Hepatocyte (in vitro differentiated cells): ENCODE measurements around the gene ADAP1. TPM values are rescaled to one million over a fixed set of nuclear protein-coding genes. Genes with fewer than 3 reads are reported as not detected.

Source experiments
- DNase-seq: peaks from one replicate; pipeline ENCODE4 v3.0.0-alpha.2; 2016; ENCODE audit warnings: low spot score
- H2AFZ ChIP-seq: fragments of 200-600 bp; sonication (generic); 2 replicates; pipeline ENCODE4 v1.6.0; 2016; ENCODE audit warnings: antibody characterized with exemption, mild to moderate bottlenecking
- H3K27ac ChIP-seq: fragments of 200-600 bp; sonication (generic); 2 replicates; pipeline ENCODE4 v1.5.1; 2016; ENCODE audit warnings: mild to moderate bottlenecking
- H3K27me3 ChIP-seq: fragments of 200-600 bp; sonication (generic); 2 replicates; pipeline ENCODE4 v1.6.1; 2016
- H3K36me3 ChIP-seq: fragments of 200-600 bp; sonication (generic); replicated peaks from 2 replicates; pipeline ENCODE4 v1.5.1; 2016; ENCODE audit warnings: low read depth; ENCODE audit not compliant: insufficient read depth
- H3K4me1 ChIP-seq: fragments of 200-600 bp; sonication (generic); 2 replicates; pipeline ENCODE4 v1.5.1; 2016; ENCODE audit warnings: mild to moderate bottlenecking, moderate library complexity; ENCODE audit not compliant: insufficient read depth
- H3K4me2 ChIP-seq: fragments of 200-600 bp; sonication (generic); 2 replicates; pipeline ENCODE4 v1.6.0; 2016
- H3K4me3 ChIP-seq: fragments of 200-600 bp; sonication (generic); 2 replicates; pipeline ENCODE4 v1.5.1; 2016; ENCODE audit warnings: mild to moderate bottlenecking
- H3K79me2 ChIP-seq: fragments of 200-600 bp; sonication (generic); 2 replicates; pipeline ENCODE4 v1.6.0; 2017; ENCODE audit warnings: mild to moderate bottlenecking
- H3K9me2 ChIP-seq: fragments of 200-600 bp; sonication (generic); replicated peaks from 2 replicates; pipeline ENCODE4 v1.6.0; 2017; ENCODE audit warnings: mild to moderate bottlenecking; ENCODE audit not compliant: insufficient read depth
- H3K9me3 ChIP-seq: fragments of 200-600 bp; sonication (generic); 2 replicates; pipeline ENCODE4 v1.5.1; 2016; ENCODE audit warnings: low read depth, mild to moderate bottlenecking
- H4K20me1 ChIP-seq: fragments of 200-600 bp; sonication (generic); 2 replicates; pipeline ENCODE4 v1.6.0; 2016; ENCODE audit warnings: mild to moderate bottlenecking; ENCODE audit not compliant: insufficient read depth, poor library complexity, severe bottlenecking
- CTCF ChIP-seq: fragments of 200-600 bp; sonication (generic); IDR thresholded peaks from 2 replicates; pipeline ENCODE4 v1.5.1; 2016; ENCODE audit warnings: antibody characterized with exemption, mild to moderate bottlenecking; ENCODE audit not compliant: poor library complexity
- EZH2 ChIP-seq: fragments of 200-600 bp; sonication (generic); IDR thresholded peaks from 2 replicates; pipeline ENCODE4 v1.6.1; 2016; ENCODE audit warnings: antibody characterized with exemption, mild to moderate bottlenecking, borderline replicate concordance
- EZH2phosphoT487 ChIP-seq: fragments of 200-600 bp; sonication (generic); IDR thresholded peaks from one replicate; pipeline ENCODE4 v1.6.1; 2018; ENCODE audit warnings: antibody characterized with exemption, mild to moderate bottlenecking, low read depth, moderate library complexity; ENCODE audit not compliant: unreplicated experiment, severe bottlenecking
- WGBS: methylation state at CpG from one replicate; pipeline ENCODE4 v1.1.6; 2016; ENCODE audit warnings: low lambda C conversion rate; ENCODE audit errors: missing lambda C conversion rate; 5-methylcytosine and 5-hydroxymethylcytosine counted together
- polyA plus RNA-seq: library from polyadenylated mRNA; unstranded; fragments of >200 nt; fragmentation: Nextera tagmentation; extraction: Ambion mirVana; gene quantifications from 2 replicates; pipeline ENCODE4 v1.2.1, GENCODE V29; 2016
- total RNA-seq: library from RNA; depleted of rRNA; stranded (reverse); fragments of >200 nt; gene quantifications from 2 replicates; pipeline ENCODE4 v1.2.3, GENCODE V29; 2014

The ADAP1 gene
- total and polyA plus RNA-seq, 2 experiments from 2014 or later, result 25.6 to 35.7 TPM

GRCh38 chr7:982511-983003 is 28.1 kb upstream of the ADAP1 start:
- H3K27ac ChIP-seq, result peak overlapping the region; percentile 39
- no peaks in the 10 kb centered on the region for H3K9me3 ChIP-seq
- H3K9me2 ChIP-seq, result no peaks in the 10 kb centered on the region
- no peaks in the 10 kb centered on the region for H4K20me1 ChIP-seq
- peaks cover 8% of the 10 kb centered on the region for H3K79me2 ChIP-seq
- 70% methylated on average over 10 of the region's 10 CpGs for WGBS
- DNase-seq, result no peak
- no peak overlapping the region for H3K4me3 ChIP-seq
- H3K27me3 ChIP-seq, result no peaks in the 10 kb centered on the region
- TF ChIP-seq CTCF (no peak), EZH2 (no peak), EZH2phosphoT487 (no peak)
- peak overlapping the region; percentile 73 for H3K4me2 ChIP-seq
- no peaks in the 10 kb centered on the region for H3K36me3 ChIP-seq
- H3K4me1 ChIP-seq, result peaks cover 30% of the 10 kb centered on the region
- no peak overlapping the region for H2AFZ ChIP-seq

- Histone ChIP-seq H4K20me1 (no peaks in the 10 kb centered on the region), H2AFZ (no peak overlapping the region), H3K4me2 (no peak overlapping the region), H3K27ac (peak overlapping the region; percentile 39), H3K27me3 (no peaks in the 10 kb centered on the region), H3K36me3 (no peaks in the 10 kb centered on the region), H3K79me2 (peaks cover 8% of the 10 kb centered on the region), H3K4me3 (no peak overlapping the region), H3K4me1 (peaks cover 30% of the 10 kb centered on the region), H3K9me2 (no peaks in the 10 kb centered on the region), H3K9me3 (no peaks in the 10 kb centered on the region)
- WGBS, result 89% methylated on average over 19 of the region's 19 CpGs
- no peak for DNase-seq
- TF ChIP-seq CTCF (no peak), EZH2phosphoT487 (no peak), EZH2 (no peak)
Observed at GRCh38 chr7:981793-982510, 27.5 kb upstream of the ADAP1 start.

GRCh38 chr7:979886-980571 is 25.5 kb upstream of the ADAP1 start:
- H2AFZ ChIP-seq, result no peak overlapping the region
- no peaks in the 10 kb centered on the region for H3K9me2 ChIP-seq
- no peak for TF ChIP-seq EZH2
- TF ChIP-seq CTCF, result no peak
- TF ChIP-seq EZH2phosphoT487, result no peak
- H3K79me2 ChIP-seq, result peaks cover 11% of the 10 kb centered on the region
- H3K27ac ChIP-seq, result peak overlapping the region; percentile 99
- no peak overlapping the region for H3K4me3 ChIP-seq
- WGBS, result 82% methylated on average over 15 of the region's 15 CpGs
- H4K20me1 ChIP-seq, result no peaks in the 10 kb centered on the region
- no peaks in the 10 kb centered on the region for H3K9me3 ChIP-seq
- peaks cover 38% of the 10 kb centered on the region for H3K4me1 ChIP-seq
- no peaks in the 10 kb centered on the region for H3K36me3 ChIP-seq
- no peaks in the 10 kb centered on the region for H3K27me3 ChIP-seq
- DNase-seq, result no peak
- H3K4me2 ChIP-seq, result no peak overlapping the region
